ENCODE data around the gene CMTR1. TPM values are rescaled to one million over a fixed set of nuclear protein-coding genes. Genes with fewer than 3 reads are reported as not detected.

CMTR1 gene
- total and polyA plus RNA-seq, 10 of the 15 experiments (the other 5 are each of a cell fraction or from before 2014, with no cell fraction given) = 2.7 to 67.0 (median 46.2) TPM

Other genes starting within 250 kb of the CMTR1 start
- 11.9 and 13.0 TPM in 2 replicates for gene TBC1D22B, start 175.4 kb upstream of the CMTR1 start, total RNA-seq (2014; rRNA removed)
- gene TBC1D22B, start 175.4 kb upstream of the CMTR1 start, total RNA-seq (2014; rRNA removed; fragmentation: Illumina TruSeq; extraction: Trizol) = 9.5 and 9.9 TPM in 2 replicates
- gene TBC1D22B, start 175.4 kb upstream of the CMTR1 start, total RNA-seq (2021) = 14.9 and 15.2 TPM in 2 replicates
- gene TBC1D22B, start 175.4 kb upstream of the CMTR1 start, polyA plus RNA-seq (2011; rRNA removed) = 7.0 and 7.5 TPM in 2 replicates
- gene TBC1D22B, start 175.4 kb upstream of the CMTR1 start, polyA plus RNA-seq (2014; fragmentation: Illumina TruSeq; extraction: Trizol) = 18.2 and 18.7 TPM in 2 replicates
- gene TBC1D22B, start 175.4 kb upstream of the CMTR1 start, polyA plus RNA-seq (2014; fragmentation: Nextera tagmentation; extraction: Ambion mirVana) = 1 to 10 TPM; 3.4 to 3.7 TPM
- gene TBC1D22B, start 175.4 kb upstream of the CMTR1 start, polyA plus RNA-seq (2014; rRNA removed) = 14.2 and 15.8 TPM in 2 replicates
- gene TBC1D22B, start 175.4 kb upstream of the CMTR1 start, polyA plus RNA-seq (2016; fragmentation: Nextera tagmentation; extraction: Ambion mirVana) = 10 to 100 TPM; 15.4 to 17.7 TPM
- 2.5 and 3.1 TPM in 2 replicates for gene TMEM217, start 175.1 kb upstream of the CMTR1 start, total RNA-seq (2014; rRNA removed)
- gene TMEM217, start 175.1 kb upstream of the CMTR1 start, total RNA-seq (2014; rRNA removed; fragmentation: Illumina TruSeq; extraction: Trizol) = 1.8 and 2.1 TPM in 2 replicates
- 1.6 and 1.9 TPM in 2 replicates for gene TMEM217, start 175.1 kb upstream of the CMTR1 start, total RNA-seq (2021)
- gene TMEM217, start 175.1 kb upstream of the CMTR1 start, polyA plus RNA-seq (2011; rRNA removed) = 4.0 and 4.5 TPM in 2 replicates
- gene TMEM217, start 175.1 kb upstream of the CMTR1 start, polyA plus RNA-seq (2014; fragmentation: Illumina TruSeq; extraction: Trizol) = 1.9 and 2.5 TPM in 2 replicates
- 1 to 10 TPM; 1.3 to 2.1 TPM for gene TMEM217, start 175.1 kb upstream of the CMTR1 start, polyA plus RNA-seq (2014; fragmentation: Nextera tagmentation; extraction: Ambion mirVana)
- 1.9 and 2.4 TPM in 2 replicates for gene TMEM217, start 175.1 kb upstream of the CMTR1 start, polyA plus RNA-seq (2014; rRNA removed)
- 1 to 10 TPM; 2.5 to 2.8 TPM for gene TMEM217, start 175.1 kb upstream of the CMTR1 start, polyA plus RNA-seq (2016; fragmentation: Nextera tagmentation; extraction: Ambion mirVana)
- 19.3 and 21.6 TPM in 2 replicates for gene RNF8, start 79.2 kb upstream of the CMTR1 start, total RNA-seq (2014; rRNA removed)
- gene RNF8, start 79.2 kb upstream of the CMTR1 start, total RNA-seq (2014; rRNA removed; fragmentation: Illumina TruSeq; extraction: Trizol) = 25.1 and 30.0 TPM in 2 replicates
- 19.2 and 20.7 TPM in 2 replicates for gene RNF8, start 79.2 kb upstream of the CMTR1 start, total RNA-seq (2021)
- gene RNF8, start 79.2 kb upstream of the CMTR1 start, polyA plus RNA-seq (2011; rRNA removed) = 27.1 and 30.4 TPM in 2 replicates
- 25.2 and 35.6 TPM in 2 replicates for gene RNF8, start 79.2 kb upstream of the CMTR1 start, polyA plus RNA-seq (2014; fragmentation: Illumina TruSeq; extraction: Trizol)
- gene RNF8, start 79.2 kb upstream of the CMTR1 start, polyA plus RNA-seq (2014; fragmentation: Nextera tagmentation; extraction: Ambion mirVana) = 10 to 100 TPM in 1 of 2 experiments, 1 to 10 TPM in 1; 7.8 to 12.3 TPM
- 21.8 and 23.1 TPM in 2 replicates for gene RNF8, start 79.2 kb upstream of the CMTR1 start, polyA plus RNA-seq (2014; rRNA removed)
- gene RNF8, start 79.2 kb upstream of the CMTR1 start, polyA plus RNA-seq (2016; fragmentation: Nextera tagmentation; extraction: Ambion mirVana) = 10 to 100 TPM; 23.4 to 30.2 TPM
- 92.6 and 102 TPM in 2 replicates for gene CCDC167, start 66.7 kb downstream of the CMTR1 start, total RNA-seq (2014; rRNA removed)
- gene CCDC167, start 66.7 kb downstream of the CMTR1 start, total RNA-seq (2014; rRNA removed; fragmentation: Illumina TruSeq; extraction: Trizol) = 103 and 110 TPM in 2 replicates
- 70.8 and 74.9 TPM in 2 replicates for gene CCDC167, start 66.7 kb downstream of the CMTR1 start, total RNA-seq (2021)
- 84.1 and 109 TPM in 2 replicates for gene CCDC167, start 66.7 kb downstream of the CMTR1 start, polyA plus RNA-seq (2011; rRNA removed)
- gene CCDC167, start 66.7 kb downstream of the CMTR1 start, polyA plus RNA-seq (2014; fragmentation: Illumina TruSeq; extraction: Trizol) = 133 and 200 TPM in 2 replicates
- gene CCDC167, start 66.7 kb downstream of the CMTR1 start, polyA plus RNA-seq (2014; fragmentation: Nextera tagmentation; extraction: Ambion mirVana) = 100 to 1,000 TPM; 323 to 380 TPM
- gene CCDC167, start 66.7 kb downstream of the CMTR1 start, polyA plus RNA-seq (2014; rRNA removed) = 99.5 and 99.6 TPM in 2 replicates
- 100 to 1,000 TPM; 165 to 180 TPM for gene CCDC167, start 66.7 kb downstream of the CMTR1 start, polyA plus RNA-seq (2016; fragmentation: Nextera tagmentation; extraction: Ambion mirVana)

All from GM12878 (cell line).